Spleen (tissue), 11 donors: ENCODE measurements around the gene GABRG2. TPM values are rescaled to one million over a fixed set of nuclear protein-coding genes. Genes with fewer than 3 reads are reported as not detected.

ENCODE experiments used
- DNase-seq: peaks from one replicate; pipeline ENCODE4 v3.0.0-alpha.2; 2020
- H3K27ac ChIP-seq, 8 donors: fragments of 200-600 bp; sonication (generic) in 7 of 8; 1 replicate in 4 of 8; 2 replicates in 4 of 8; pipeline versions ENCODE4 v1.5.0 to v1.8.0; 2016 to 2021; ENCODE audit warnings: inconsistent platforms in 4 of 8, mild to moderate bottlenecking in 4 of 8, moderate library complexity in 1 of 8
- H3K27me3 ChIP-seq, 7 donors: fragments of 200-600 bp; sonication (generic) in 6 of 7; replicated peaks in 1 of 7; 1 replicate in 4 of 7; 2 replicates in 3 of 7; pipeline versions ENCODE4 v1.5.0 to v1.8.0; 2016 to 2021; ENCODE audit warnings: inconsistent platforms in 3 of 7, mild to moderate bottlenecking in 1 of 7
- H3K36me3 ChIP-seq, 6 donors: fragments of 200-600 bp; sonication (generic) in 5 of 6; 1 replicate in 4 of 6; 2 replicates in 2 of 6; pipeline versions ENCODE4 v1.5.0 to v1.8.0; 2016 to 2021; ENCODE audit warnings: inconsistent platforms in 2 of 6
- H3K4me1 ChIP-seq, 6 donors: fragments of 200-600 bp; sonication (generic) in 5 of 6; 1 replicate in 3 of 6; 2 replicates in 3 of 6; pipeline versions ENCODE4 v1.5.0 to v1.8.0; 2016 to 2021; ENCODE audit warnings: inconsistent platforms in 3 of 6
- H3K4me3 ChIP-seq, 8 donors: fragments of 200-600 bp; sonication (generic) in 7 of 8; 1 replicate in 4 of 8; 2 replicates in 4 of 8; pipeline versions ENCODE4 v1.5.0 to v1.8.0; 2016 to 2021; ENCODE audit warnings: inconsistent platforms in 4 of 8, mild to moderate bottlenecking in 4 of 8, moderate library complexity in 2 of 8
- H3K9me3 ChIP-seq, 8 donors: fragments of 200-600 bp; sonication (generic) in 7 of 8; 1 replicate in 4 of 8; 2 replicates in 4 of 8; pipeline versions ENCODE4 v1.5.0 to v1.8.0; 2016 to 2021; ENCODE audit warnings: inconsistent platforms in 4 of 8
- POLR2A ChIP-seq, 3 donors: fragments of 450-650 bp; IDR thresholded peaks; one replicate each; pipeline ENCODE4 v1.5.1; 2017; ENCODE audit warnings: antibody characterized with exemption in 3 of 3, mild to moderate bottlenecking in 1 of 3
- POLR2AphosphoS5 ChIP-seq, 3 donors: sonication (generic); formaldehyde crosslinking; IDR thresholded peaks; one replicate each; pipeline ENCODE4 v1.5.1; 2017; ENCODE audit warnings: antibody characterized with exemption in 3 of 3
- WGBS, 5 donors: extraction: QIAGEN DNeasy Blood & Tissue Kit in 3 of 5; methylation state at CpG; one replicate each; pipeline versions ENCODE4 v1.1.5 to v1.1.7; 2013 to 2018; 5-methylcytosine and 5-hydroxymethylcytosine counted together
- intact Hi-C: fragments of 100-400 bp; cut with DNase I; formaldehyde crosslinking; loops from one replicate; pipeline ENCODE4 v1.15.0; 2023; ENCODE audit warnings: low total_unique reads
- polyA plus RNA-seq, 3 donors: library from polyadenylated mRNA; stranded (reverse); fragments of 200-250 nt; gene quantifications; one replicate each; pipeline ENCODE4 v1.2.1, GENCODE V29; 2013
- total RNA-seq, 7 donors: library from RNA; depleted of rRNA in 3 of 7; stranded (reverse); fragments of >200 nt in 3 of 7; fragmentation: NEBNext Ultra II Directional in 4 of 7; extraction: Animal tissue kit (Norgen Biotek cat#: 25700) in 4 of 7; gene quantifications; one replicate each; pipeline versions ENCODE4 v1.1.0 to v1.2.1, GENCODE V29; 2016 to 2021
- TF ChIP-seq, protein P1 (sequence below), 11 experiments: fragments of 200-600 bp in 7 of 11; fragments of 450-650 bp in 4 of 11; sonication (generic) in 4 of 11; IDR thresholded peaks in 8 of 11; conservative IDR thresholded peaks in 3 of 11; 1 replicate in 7 of 11; 2 replicates in 4 of 11; pipeline versions ENCODE4 v1.4.0 to v1.8.0; 2016 to 2021; ENCODE audit warnings: antibody characterized with exemption in 11 of 11, inconsistent platforms in 4 of 11, mild to moderate bottlenecking in 1 of 11
- donor health status: healthy with polysubstance abuse.
- donor health status: DM: no; HTN: no; CAD: no; lungs with moderate emphysema.
- donor health status: DM: no; HTN: no; CAD: no.
- donor health status: Bipolar disorder and iron deficiency.
- donor health status: healthy.
- donor health status: DM: no; HTN: no; CAD: no.
- donor health status: DM: yes; HTN: yes; CAD: no.

GABRG2 gene
- total and polyA plus RNA-seq, 10 donors, result 1.4 to 1.5 TPM; not detected in 8

- H3K36me3 ChIP-seq, result no peaks in the 10 kb centered on the region
- DNase-seq, result no peak
- no peaks in the 10 kb centered on the region for H3K4me1 ChIP-seq
- TF ChIP-seq, protein P1, sequence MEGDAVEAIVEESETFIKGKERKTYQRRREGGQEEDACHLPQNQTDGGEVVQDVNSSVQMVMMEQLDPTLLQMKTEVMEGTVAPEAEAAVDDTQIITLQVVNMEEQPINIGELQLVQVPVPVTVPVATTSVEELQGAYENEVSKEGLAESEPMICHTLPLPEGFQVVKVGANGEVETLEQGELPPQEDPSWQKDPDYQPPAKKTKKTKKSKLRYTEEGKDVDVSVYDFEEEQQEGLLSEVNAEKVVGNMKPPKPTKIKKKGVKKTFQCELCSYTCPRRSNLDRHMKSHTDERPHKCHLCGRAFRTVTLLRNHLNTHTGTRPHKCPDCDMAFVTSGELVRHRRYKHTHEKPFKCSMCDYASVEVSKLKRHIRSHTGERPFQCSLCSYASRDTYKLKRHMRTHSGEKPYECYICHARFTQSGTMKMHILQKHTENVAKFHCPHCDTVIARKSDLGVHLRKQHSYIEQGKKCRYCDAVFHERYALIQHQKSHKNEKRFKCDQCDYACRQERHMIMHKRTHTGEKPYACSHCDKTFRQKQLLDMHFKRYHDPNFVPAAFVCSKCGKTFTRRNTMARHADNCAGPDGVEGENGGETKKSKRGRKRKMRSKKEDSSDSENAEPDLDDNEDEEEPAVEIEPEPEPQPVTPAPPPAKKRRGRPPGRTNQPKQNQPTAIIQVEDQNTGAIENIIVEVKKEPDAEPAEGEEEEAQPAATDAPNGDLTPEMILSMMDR (IDR thresholded peaks at IDR 0.05 in 8 of 11, conservative IDR thresholded peaks at IDR 0.05 in 3 of 11), result no peak
- TF ChIP-seq POLR2A (IDR thresholded peaks at IDR 0.05) (no peak), POLR2AphosphoS5 (IDR thresholded peaks at IDR 0.05) (no peak)
- H3K9me3 ChIP-seq, result peaks cover 0 to 3% (median 0%) of the 10 kb centered on the region in 8 donors
- 76 to 93% (median 88%) methylated on average over 3 of the region's 3 CpGs for WGBS, 5 donors
- H3K27ac ChIP-seq, result no peak overlapping the region
- no peaks in the 10 kb centered on the region for H3K27me3 ChIP-seq
- H3K4me3 ChIP-seq, result no peak overlapping the region
- intact Hi-C loops, result no loop called here
Observed at GRCh38 chr5:162139190-162139589, 71.6 kb downstream of the GABRG2 start.

DNA sequence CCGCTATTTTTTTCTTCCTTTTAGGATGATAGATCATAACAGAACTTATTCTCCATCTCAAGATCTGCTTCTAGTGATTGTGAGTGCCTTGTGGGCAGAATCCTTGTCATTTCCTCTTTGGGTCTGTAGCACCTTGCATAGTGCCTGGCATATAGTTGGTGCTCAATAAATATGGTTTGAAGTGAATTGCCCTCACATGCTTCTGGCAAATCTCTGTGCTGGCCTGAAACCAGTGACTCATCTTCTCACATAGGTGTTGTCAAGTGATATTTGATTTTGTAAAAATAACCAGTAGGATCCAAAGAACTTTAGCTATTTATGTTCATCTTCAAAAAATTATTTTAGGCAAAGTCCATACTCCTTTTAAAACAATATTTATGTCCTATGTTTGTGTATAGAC is 86.7 kb downstream of the GABRG2 start:
- WGBS, 5 donors, result 88 to 100% (median 95%) methylated on average over 1 of the region's 1 CpG
- Histone ChIP-seq H3K9me3 (no peaks in the 10 kb centered on the region), H3K36me3 (no peaks in the 10 kb centered on the region), H3K27ac (no peak overlapping the region), H3K4me1 (no peaks in the 10 kb centered on the region), H3K4me3 (no peak overlapping the region), H3K27me3 (no peaks in the 10 kb centered on the region)
- intact Hi-C loops, result no loop called here
- no peak for TF ChIP-seq POLR2A (IDR thresholded peaks at IDR 0.05)
- no peak for TF ChIP-seq POLR2AphosphoS5 (IDR thresholded peaks at IDR 0.05)
- TF ChIP-seq, protein P1 (IDR thresholded peaks at IDR 0.05 in 8 of 11, conservative IDR thresholded peaks at IDR 0.05 in 3 of 11), result no peak
- DNase-seq, result no peak

- DNase-seq, result no peak
- no peak overlapping the region for H3K27ac ChIP-seq
- TF ChIP-seq POLR2AphosphoS5 (IDR thresholded peaks at IDR 0.05), result no peak
- TF ChIP-seq, protein P1 (IDR thresholded peaks at IDR 0.05 in 8 of 11, conservative IDR thresholded peaks at IDR 0.05 in 3 of 11), result no peak
- TF ChIP-seq POLR2A (IDR thresholded peaks at IDR 0.05), result no peak
- intact Hi-C loops, result no loop called here
- H3K9me3 ChIP-seq, result peaks cover 0 to 25% (median 7%) of the 10 kb centered on the region in 8 donors
- H3K27me3 ChIP-seq, result no peaks in the 10 kb centered on the region
- no peaks in the 10 kb centered on the region for H3K4me1 ChIP-seq
- H3K4me3 ChIP-seq, result no peak overlapping the region
- WGBS, 5 donors, result 53 to 93% (median 54%) methylated on average over 2 of the region's 2 CpGs
- no peaks in the 10 kb centered on the region for H3K36me3 ChIP-seq
Observed at GRCh38 chr5:162160401-162160800, 92.8 kb downstream of the GABRG2 start.

- H3K4me3 ChIP-seq, result no peak overlapping the region
- intact Hi-C loops, result no loop called here
- WGBS, 5 donors, result 61 to 77% (median 72%) methylated on average over 6 of the region's 6 CpGs
- H3K4me1 ChIP-seq, result no peaks in the 10 kb centered on the region
- H3K9me3 ChIP-seq, result peaks cover 0 to 53% (median 25%) of the 10 kb centered on the region in 8 donors
- no peaks in the 10 kb centered on the region for H3K36me3 ChIP-seq
- no peak overlapping the region for H3K27ac ChIP-seq
- no peak for TF ChIP-seq POLR2AphosphoS5 (IDR thresholded peaks at IDR 0.05)
- TF ChIP-seq, protein P1 (IDR thresholded peaks at IDR 0.05 in 8 of 11, conservative IDR thresholded peaks at IDR 0.05 in 3 of 11), result no peak
- TF ChIP-seq POLR2A (IDR thresholded peaks at IDR 0.05), result no peak
- no peaks in the 10 kb centered on the region for H3K27me3 ChIP-seq
- no peak for DNase-seq
Observed at GRCh38 chr5:162163663-162164062, 96.1 kb downstream of the GABRG2 start.
